SK-N-SH treated with all-trans-retinoic acid at 6 μM for 48 hours (cell line): Measurements from ENCODE around the gene ATL1.

Experiments
- ATAC-seq: fragments of 200-7000 bp; cut with Tn5 transposase; 3 replicates; pipeline ENCODE4 v1.9.1; 2020; ENCODE audit warnings: mild to moderate bottlenecking, moderate library complexity
- BACH2 ChIP-seq: fragments of 250-450 bp; sonication (Bioruptor Pico); IDR thresholded peaks from 2 replicates; pipeline ENCODE4 v1.9.0; 2021; ENCODE audit warnings: mild to moderate bottlenecking, borderline replicate concordance
- CSDC2 ChIP-seq: fragments of 250-450 bp; sonication (Bioruptor Pico); IDR thresholded peaks from 2 replicates; pipeline ENCODE4 v1.5.0; 2020; ENCODE audit warnings: mild to moderate bottlenecking, moderate library complexity
- ESRRG ChIP-seq: fragments of 250-450 bp; sonication (Bioruptor Pico); IDR thresholded peaks from 2 replicates; pipeline ENCODE4 v1.6.1; 2021; ENCODE audit warnings: mild to moderate bottlenecking
- GLIS3 ChIP-seq: fragments of 250-450 bp; sonication (Bioruptor Pico); IDR thresholded peaks from 2 replicates; pipeline ENCODE4 v1.5.0; 2020; ENCODE audit warnings: mild to moderate bottlenecking, moderate library complexity
- ISL1 ChIP-seq: fragments of 250-450 bp; sonication (Bioruptor Pico); IDR thresholded peaks from 2 replicates; pipeline ENCODE4 v2.1.2; 2022; ENCODE audit warnings: mild to moderate bottlenecking, moderate library complexity
- PPARA ChIP-seq: fragments of 250-450 bp; sonication (Bioruptor Pico); IDR thresholded peaks from 2 replicates; pipeline ENCODE4 v1.5.0; 2020; ENCODE audit warnings: mild to moderate bottlenecking, borderline replicate concordance
- RARB ChIP-seq: fragments of 250-450 bp; sonication (Bioruptor Pico); IDR thresholded peaks from 2 replicates; pipeline ENCODE4 v1.8.0; 2021; ENCODE audit warnings: mild to moderate bottlenecking, moderate library complexity
- SNAI2 ChIP-seq: fragments of 250-450 bp; sonication (Bioruptor Pico); IDR thresholded peaks from 2 replicates; pipeline ENCODE4 v1.5.0; 2020; ENCODE audit warnings: mild to moderate bottlenecking, moderate library complexity
- TCF4 ChIP-seq: fragments of 250-450 bp; sonication (Bioruptor Pico); IDR thresholded peaks from 2 replicates; pipeline ENCODE4 v1.8.0; 2021; ENCODE audit warnings: mild to moderate bottlenecking, moderate library complexity, borderline replicate concordance
- TOX ChIP-seq: fragments of 250-450 bp; sonication (Bioruptor Pico); IDR thresholded peaks from 2 replicates; pipeline ENCODE4 v1.8.0; 2021; ENCODE audit warnings: mild to moderate bottlenecking, moderate library complexity, borderline replicate concordance
- ZFP3 ChIP-seq: fragments of 250-450 bp; sonication (Bioruptor Pico); IDR thresholded peaks from 2 replicates; pipeline ENCODE4 v1.5.0; 2020; ENCODE audit warnings: mild to moderate bottlenecking, moderate library complexity
- ZFP30 ChIP-seq: fragments of 450-650 bp; formaldehyde crosslinking; IDR thresholded peaks from 2 replicates; pipeline ENCODE4 v1.5.0; 2022; ENCODE audit warnings: mild to moderate bottlenecking, moderate library complexity
- ZNF70 ChIP-seq: fragments of 450-650 bp; formaldehyde crosslinking; IDR thresholded peaks from 2 replicates; pipeline ENCODE4 v1.5.0; 2020; ENCODE audit warnings: mild to moderate bottlenecking, moderate library complexity
- ZNF8 ChIP-seq: fragments of 450-650 bp; formaldehyde crosslinking; IDR thresholded peaks from 2 replicates; pipeline ENCODE4 v1.5.0; 2020; ENCODE audit warnings: mild to moderate bottlenecking, moderate library complexity
- TF ChIP-seq, protein P1 (sequence below): fragments of 250-450 bp; sonication (Bioruptor Pico); IDR thresholded peaks from 2 replicates; pipeline ENCODE4 v1.8.0; 2021; ENCODE audit warnings: low read depth, mild to moderate bottlenecking, moderate library complexity, borderline replicate concordance
- TF ChIP-seq, protein P2 (sequence below): fragments of 250-450 bp; sonication (Bioruptor Pico); IDR thresholded peaks from 2 replicates; pipeline ENCODE4 v1.5.1; 2021; ENCODE audit warnings: mild to moderate bottlenecking, moderate library complexity
- TF ChIP-seq, protein P3 (sequence below): fragments of 250-450 bp; sonication (Bioruptor Pico); IDR thresholded peaks from 2 replicates; pipeline ENCODE4 v1.5.1; 2020; ENCODE audit warnings: low read depth, mild to moderate bottlenecking, moderate library complexity

Gene ATL1

DNA sequence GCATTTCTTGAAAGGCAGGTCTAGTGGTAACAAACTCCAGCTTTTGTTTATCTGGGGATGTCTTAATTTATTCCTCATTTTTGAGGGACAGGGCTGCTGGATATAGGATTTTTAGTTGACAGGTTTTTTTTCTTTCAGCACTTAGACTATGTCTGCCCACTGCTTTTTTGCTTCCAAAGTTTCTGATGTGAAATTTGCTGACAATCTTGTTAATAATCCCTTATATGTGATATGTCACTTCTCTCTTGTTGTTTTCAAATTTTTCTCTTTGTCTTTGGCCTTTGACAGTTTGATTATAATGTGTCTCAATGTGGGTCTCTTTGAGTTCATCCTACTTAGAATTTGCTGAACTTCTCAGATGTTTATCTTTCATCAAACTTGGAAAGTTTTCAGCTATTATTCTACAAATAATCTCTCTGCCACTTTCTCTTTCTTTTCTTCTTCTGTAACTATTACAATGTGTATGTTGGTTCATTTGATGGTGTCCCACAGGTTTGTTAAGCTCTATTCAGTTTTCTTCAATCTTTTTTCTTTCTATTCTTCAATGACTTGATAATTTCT is 9.8 kb downstream of the ATL1 start:
- no peak for TF ChIP-seq ISL1 (CRISPR knock-in tag)
- no peak for TF ChIP-seq ZFP3 (CRISPR knock-in tag)
- TF ChIP-seq ZFP30 (CRISPR knock-in tag): 0 out of 2 replicates have a peak, but pooled peaks have one; percentile 4
- TF ChIP-seq PPARA (CRISPR knock-in tag): no peak
- TF ChIP-seq ESRRG: no peak
- TF ChIP-seq, protein P1, sequence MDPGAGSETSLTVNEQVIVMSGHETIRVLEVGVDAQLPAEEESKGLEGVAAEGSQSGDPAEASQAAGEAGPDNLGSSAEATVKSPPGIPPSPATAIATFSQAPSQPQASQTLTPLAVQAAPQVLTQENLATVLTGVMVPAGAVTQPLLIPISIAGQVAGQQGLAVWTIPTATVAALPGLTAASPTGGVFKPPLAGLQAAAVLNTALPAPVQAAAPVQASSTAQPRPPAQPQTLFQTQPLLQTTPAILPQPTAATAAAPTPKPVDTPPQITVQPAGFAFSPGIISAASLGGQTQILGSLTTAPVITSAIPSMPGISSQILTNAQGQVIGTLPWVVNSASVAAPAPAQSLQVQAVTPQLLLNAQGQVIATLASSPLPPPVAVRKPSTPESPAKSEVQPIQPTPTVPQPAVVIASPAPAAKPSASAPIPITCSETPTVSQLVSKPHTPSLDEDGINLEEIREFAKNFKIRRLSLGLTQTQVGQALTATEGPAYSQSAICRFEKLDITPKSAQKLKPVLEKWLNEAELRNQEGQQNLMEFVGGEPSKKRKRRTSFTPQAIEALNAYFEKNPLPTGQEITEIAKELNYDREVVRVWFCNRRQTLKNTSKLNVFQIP (CRISPR knock-in tag): no peak
- TF ChIP-seq TOX (CRISPR knock-in tag): no peak
- no peak for TF ChIP-seq SNAI2 (CRISPR knock-in tag)
- no peak for TF ChIP-seq TCF4 (CRISPR knock-in tag)
- no peak for ATAC-seq

DNA sequence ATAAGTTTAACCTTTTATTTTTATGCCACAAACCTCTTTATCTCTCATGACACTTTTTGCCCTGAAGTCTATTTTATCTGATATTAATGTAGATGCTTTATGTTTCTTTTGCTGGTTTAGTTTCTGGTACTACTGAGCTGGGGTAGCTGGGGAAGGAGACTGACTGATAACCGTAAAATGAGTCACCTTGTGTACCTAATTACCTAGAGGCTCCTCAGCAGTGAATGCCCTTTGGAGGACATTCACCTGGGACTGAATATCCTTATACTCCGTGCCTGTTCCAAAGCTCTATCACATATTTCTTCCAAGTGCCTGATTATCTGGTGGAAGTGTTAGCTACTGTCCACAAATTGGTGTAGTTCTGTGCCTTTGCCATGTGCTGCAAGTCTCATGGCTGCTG is 13.9 kb downstream of the ATL1 start:
- TF ChIP-seq GLIS3 (no peak), SNAI2 (CRISPR knock-in tag) (no peak), RARB (CRISPR knock-in tag) (no peak), ISL1 (CRISPR knock-in tag) (no peak), CSDC2 (CRISPR knock-in tag) (no peak)
- TF ChIP-seq, protein P2, sequence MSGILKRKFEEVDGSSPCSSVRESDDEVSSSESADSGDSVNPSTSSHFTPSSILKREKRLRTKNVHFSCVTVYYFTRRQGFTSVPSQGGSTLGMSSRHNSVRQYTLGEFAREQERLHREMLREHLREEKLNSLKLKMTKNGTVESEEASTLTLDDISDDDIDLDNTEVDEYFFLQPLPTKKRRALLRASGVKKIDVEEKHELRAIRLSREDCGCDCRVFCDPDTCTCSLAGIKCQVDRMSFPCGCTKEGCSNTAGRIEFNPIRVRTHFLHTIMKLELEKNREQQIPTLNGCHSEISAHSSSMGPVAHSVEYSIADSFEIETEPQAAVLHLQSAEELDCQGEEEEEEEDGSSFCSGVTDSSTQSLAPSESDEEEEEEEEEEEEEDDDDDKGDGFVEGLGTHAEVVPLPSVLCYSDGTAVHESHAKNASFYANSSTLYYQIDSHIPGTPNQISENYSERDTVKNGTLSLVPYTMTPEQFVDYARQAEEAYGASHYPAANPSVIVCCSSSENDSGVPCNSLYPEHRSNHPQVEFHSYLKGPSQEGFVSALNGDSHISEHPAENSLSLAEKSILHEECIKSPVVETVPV (CRISPR knock-in tag): no peak
- TF ChIP-seq, protein P3, sequence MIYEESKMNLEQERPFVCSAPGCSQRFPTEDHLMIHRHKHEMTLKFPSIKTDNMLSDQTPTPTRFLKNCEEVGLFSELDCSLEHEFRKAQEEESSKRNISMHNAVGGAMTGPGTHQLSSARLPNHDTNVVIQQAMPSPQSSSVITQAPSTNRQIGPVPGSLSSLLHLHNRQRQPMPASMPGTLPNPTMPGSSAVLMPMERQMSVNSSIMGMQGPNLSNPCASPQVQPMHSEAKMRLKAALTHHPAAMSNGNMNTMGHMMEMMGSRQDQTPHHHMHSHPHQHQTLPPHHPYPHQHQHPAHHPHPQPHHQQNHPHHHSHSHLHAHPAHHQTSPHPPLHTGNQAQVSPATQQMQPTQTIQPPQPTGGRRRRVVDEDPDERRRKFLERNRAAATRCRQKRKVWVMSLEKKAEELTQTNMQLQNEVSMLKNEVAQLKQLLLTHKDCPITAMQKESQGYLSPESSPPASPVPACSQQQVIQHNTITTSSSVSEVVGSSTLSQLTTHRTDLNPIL (CRISPR knock-in tag): no peak
- TF ChIP-seq, protein P1 (CRISPR knock-in tag): no peak
- ATAC-seq: no peak

DNA sequence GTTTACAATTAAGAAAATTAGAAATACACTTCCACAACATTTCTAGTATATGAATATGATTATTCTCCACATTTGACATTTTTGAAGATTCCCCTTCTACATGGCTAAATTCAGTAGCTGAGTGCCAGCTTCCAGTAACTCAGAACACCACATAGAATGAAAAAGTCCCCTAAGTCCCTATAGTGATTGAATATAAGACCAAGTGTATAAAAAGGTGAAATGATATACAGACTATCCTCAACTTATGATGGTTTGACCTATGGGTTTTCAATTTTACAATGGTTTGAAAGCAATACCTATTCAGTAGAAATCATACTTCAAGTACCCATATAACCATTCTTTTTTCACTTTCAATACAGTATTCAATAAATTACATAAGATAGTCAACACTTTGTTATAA is 15.8 kb downstream of the ATL1 start:
- TF ChIP-seq ZFP30 (CRISPR knock-in tag) (no peak), ZNF70 (CRISPR knock-in tag) (no peak), RARB (CRISPR knock-in tag) (no peak), ESRRG (no peak), ZNF8 (CRISPR knock-in tag) (no peak), ISL1 (CRISPR knock-in tag) (no peak), GLIS3 (no peak), CSDC2 (CRISPR knock-in tag) (no peak)
- TF ChIP-seq, protein P2 (CRISPR knock-in tag): no peak
- TF ChIP-seq, protein P3 (CRISPR knock-in tag): no peak
- ATAC-seq: no peak

DNA sequence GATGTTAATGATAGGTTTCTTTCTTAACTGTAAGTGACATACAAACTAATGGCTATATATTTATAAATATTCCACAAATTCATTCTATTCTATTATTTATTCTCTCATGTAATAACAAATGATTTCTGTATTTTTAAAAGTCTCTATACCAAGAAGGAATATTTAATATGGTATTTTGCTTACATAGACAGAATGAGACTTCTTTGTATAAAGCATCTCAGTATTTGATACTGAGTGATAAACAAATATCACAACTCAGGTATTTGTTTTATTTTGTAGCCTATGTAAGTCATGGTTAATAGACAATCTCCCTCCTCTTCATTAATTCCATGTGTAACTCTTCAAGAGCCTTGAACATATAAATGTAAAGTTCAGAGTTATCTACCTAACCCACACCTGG is 18.0 kb downstream of the ATL1 start:
- TF ChIP-seq TCF4 (CRISPR knock-in tag) (no peak), ZFP3 (CRISPR knock-in tag) (no peak), ZNF8 (CRISPR knock-in tag) (no peak), TOX (CRISPR knock-in tag) (no peak), ESRRG (no peak), BACH2 (CRISPR knock-in tag) (no peak)
- TF ChIP-seq, protein P2 (CRISPR knock-in tag): no peak
- TF ChIP-seq, protein P3 (CRISPR knock-in tag): no peak
- TF ChIP-seq, protein P1 (CRISPR knock-in tag): no peak
- ATAC-seq: no peak
